Measurements from ENCODE around the gene GPX1. TPM values are rescaled to one million over a fixed set of nuclear protein-coding genes. Genes with fewer than 3 reads are reported as not detected.

GPX1 gene
- polyA plus RNA-seq, 2 of the 4 experiments (the other 2 are of a cell fraction) = 150 to 271 TPM

DNA sequence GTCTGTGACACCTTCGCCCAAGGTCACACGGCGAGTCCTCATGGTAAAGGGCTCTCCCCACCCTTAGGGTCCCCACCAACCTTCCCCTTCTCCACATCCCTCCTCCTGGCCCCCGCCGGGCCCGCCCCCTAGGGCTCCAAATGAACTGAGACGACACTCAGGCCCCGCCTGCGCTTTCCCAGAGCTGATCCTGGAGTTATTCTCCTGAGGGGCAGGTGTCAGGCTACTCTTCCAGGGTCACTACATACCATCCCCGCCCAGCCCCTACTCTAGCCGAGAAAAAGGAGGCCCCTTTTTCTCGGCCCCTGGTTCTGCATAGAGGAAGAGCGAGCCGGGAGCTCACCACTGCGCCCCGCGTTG, 18.6 kb downstream of the GPX1 start:
- peak in 1 of 2 experiments; percentile 22 for DNase-seq (ENCODE audit: low read depth in 1 of 2, low spot score in 1 of 2)
- no peak for FAIRE-seq
- no peak for TF ChIP-seq HMGXB4 (CRISPR knock-in tag; IDR thresholded peaks at IDR 0.05; ENCODE audit: borderline replicate concordance)
- no peak for TF ChIP-seq CHD4 (IDR thresholded peaks at IDR 0.05; ENCODE audit: borderline replicate concordance)
- TF ChIP-seq MAZ (IDR thresholded peaks at IDR 0.05; ENCODE audit: borderline replicate concordance, low read depth, low read length) = no peak
- no peak for TF ChIP-seq USF2 (IDR thresholded peaks at IDR 0.05)
- no peak for TF ChIP-seq JUNB (IDR thresholded peaks at IDR 0.05)
- TF ChIP-seq POLR2AphosphoS2 (conservative IDR thresholded peaks at IDR 0.05; ENCODE audit: low read length) = no peak

GRCh38 chr3:49333916-49334633, 24.1 kb downstream of the GPX1 start:
- Histone ChIP-seq H3K4me3 (no peak overlapping the region), H3K4me1 (peaks cover 7% of the 10 kb centered on the region; the same call in 2 of the 3 replicates), H3K4me2 (no peak overlapping the region), H3K27ac (no peak overlapping the region), H3K9me3 (no peaks in the 10 kb centered on the region)
- no peak for FAIRE-seq
- TF ChIP-seq TFCP2L1 (CRISPR knock-in tag; IDR thresholded peaks at IDR 0.05) (no peak), FOSL2 (IDR thresholded peaks at IDR 0.05) (no peak), FOSL2 (CRISPR knock-in tag; IDR thresholded peaks at IDR 0.05) (no peak), BHLHE40 (IDR thresholded peaks at IDR 0.05; ENCODE audit: low read depth, low read length) (no peak), HMGXB4 (CRISPR knock-in tag; IDR thresholded peaks at IDR 0.05; ENCODE audit: borderline replicate concordance) (no peak), EP300 (IDR thresholded peaks at IDR 0.05) (no peak), TP53 (CRISPR knock-in tag; IDR thresholded peaks at IDR 0.05) (no peak), GATA3 (IDR thresholded peaks at IDR 0.05; ENCODE audit: borderline replicate concordance) (no peak)
- TF ChIP-seq, protein P1, sequence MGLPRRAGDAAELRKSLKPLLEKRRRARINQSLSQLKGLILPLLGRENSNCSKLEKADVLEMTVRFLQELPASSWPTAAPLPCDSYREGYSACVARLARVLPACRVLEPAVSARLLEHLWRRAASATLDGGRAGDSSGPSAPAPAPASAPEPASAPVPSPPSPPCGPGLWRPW (IDR thresholded peaks at IDR 0.05) = no peak
- TF ChIP-seq, protein P2, sequence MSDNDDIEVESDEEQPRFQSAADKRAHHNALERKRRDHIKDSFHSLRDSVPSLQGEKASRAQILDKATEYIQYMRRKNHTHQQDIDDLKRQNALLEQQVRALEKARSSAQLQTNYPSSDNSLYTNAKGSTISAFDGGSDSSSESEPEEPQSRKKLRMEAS (IDR thresholded peaks at IDR 0.05) = no peak
- 92% methylated on average over 5 of the region's 5 CpGs for WGBS (ENCODE audit: missing lambda C conversion rate)
- ATAC-seq = no peak
- DNase-seq (ENCODE audit: low read depth in 1 of 2, low spot score in 1 of 2) = no peak
- ChIA-PET POLR2A (interaction anchor here (0.6 kb wide), 1 partner anchor 83 kb away, joined by 3 read pairs; no protein-coding TSS in a partner anchor), CTCF (interaction anchor here (0.8 kb wide), 1 partner anchor 163 kb away, joined by 5 read pairs; the partner anchor contains the start of gene KLHDC8B)

More for the DNA sequence above, 18.6 kb downstream of the GPX1 start:
- ChIA-PET CTCF (interaction anchor here (0.5 to 2.2 kb wide), 20 partner anchors 10 to 170 kb away, joined by 3 to 13 read pairs (median 4); partner anchors contain the start of genes GPX1, KLHDC8B and NICN1), POLR2A (interaction anchor here (0.9 to 2.3 kb wide), 8 partner anchors 12 to 219 kb away, joined by 3 to 14 read pairs (median 4); partner anchors contain the start of genes DAG1, GPX1, RHOA and TCTA)
- Histone ChIP-seq H3K9me3 (no peaks in the 10 kb centered on the region), H3K4me3 (peak overlapping the region; percentile 81), H3K4me1 (peaks cover 14% of the 10 kb centered on the region; the same call in 2 of the 3 replicates), H3K4me2 (peak overlapping the region; percentile 85), H3K27ac (peak overlapping the region; percentile 90 to 92)
- peak; percentile 71; a peak in 5 of 6 replicates for ATAC-seq
- WGBS (ENCODE audit: missing lambda C conversion rate) = 0% methylated on average over 2 of the region's 17 CpGs

DNA sequence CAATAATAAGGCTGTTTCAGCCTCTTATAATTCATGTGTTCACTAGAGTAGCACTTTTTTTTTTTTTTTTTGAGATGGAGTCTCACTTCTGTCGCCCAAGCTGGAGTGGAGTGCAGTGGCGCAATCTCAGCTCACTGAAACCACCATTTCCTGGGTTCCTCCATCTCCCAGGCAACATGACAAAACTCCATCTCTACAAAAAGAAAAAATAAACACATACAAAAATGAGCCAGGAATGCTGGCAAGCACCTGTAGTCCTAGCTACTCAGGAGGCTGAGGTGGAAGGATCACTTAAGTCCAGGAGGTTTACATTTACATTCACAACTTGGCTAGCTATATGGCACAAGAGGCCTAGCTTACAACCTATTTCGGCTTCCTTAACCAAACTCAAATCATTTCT, 25.1 kb downstream of the GPX1 start:
- no peaks in the 10 kb centered on the region for H3K9me3 ChIP-seq
- DNase-seq (ENCODE audit: low read depth in 1 of 2, low spot score in 1 of 2) (no peak), FAIRE-seq (no peak), ATAC-seq (no peak)
- POLR2A ChIA-PET = interaction anchor here (0.6 to 0.7 kb wide), 2 partner anchors 55 to 84 kb away, joined by 3 read pairs; no protein-coding TSS in a partner anchor
- CTCF ChIA-PET = interaction anchor here (1.5 kb wide), 1 partner anchor 116 kb away, joined by 4 read pairs; no protein-coding TSS in a partner anchor
- H3K4me2 ChIP-seq = no peak overlapping the region
- no peaks in the 10 kb centered on the region for H3K4me1 ChIP-seq
- 91% methylated on average over 3 of the region's 3 CpGs for WGBS (ENCODE audit: missing lambda C conversion rate)
- TF ChIP-seq HDAC2 (IDR thresholded peaks at IDR 0.05) (no peak), TP53 (CRISPR knock-in tag; IDR thresholded peaks at IDR 0.05) (no peak), RNF2 (IDR thresholded peaks at IDR 0.05; ENCODE audit: borderline replicate concordance, low read depth) (no peak), BHLHE40 (IDR thresholded peaks at IDR 0.05; ENCODE audit: low read depth, low read length) (no peak), HOXB5 (CRISPR knock-in tag; IDR thresholded peaks at IDR 0.05) (no peak), SREBF2 (IDR thresholded peaks at IDR 0.05) (no peak)
- H3K4me3 ChIP-seq = no peak overlapping the region
- H3K27ac ChIP-seq = no peak overlapping the region
